ENCODE measurements around the gene STK10.

GRCh38 chr5:172095368-172096206, 92.4 kb downstream of the STK10 start:
- TF ChIP-seq POLR2A (IDR thresholded peaks at IDR 0.05; ENCODE audit: borderline replicate concordance, extremely low read depth, insufficient read depth, insufficient read length) (no peak), POLR2AphosphoS5 (IDR thresholded peaks at IDR 0.05; ENCODE audit: low read depth, low read length) (no peak), CTCF (IDR thresholded peaks at IDR 0.05 in 2 of 3, conservative IDR thresholded peaks at IDR 0.05 in 1 of 3; ENCODE audit: borderline replicate concordance in 1 of 3, insufficient read depth in 1 of 3, low read depth in 2 of 3, low read length in 2 of 3) (no peak), ZNF274 (IDR thresholded peaks at IDR 0.05; ENCODE audit: low read depth, low read length) (no peak), REST (IDR thresholded peaks at IDR 0.05; ENCODE audit: low read depth) (no peak), EZH2 (IDR thresholded peaks at IDR 0.05) (no peak), EZH2phosphoT487 (IDR thresholded peaks at IDR 0.05; ENCODE audit: borderline replicate concordance) (no peak), SIN3A (IDR thresholded peaks at IDR 0.05; ENCODE audit: low read depth) (no peak), ZFX (IDR thresholded peaks at IDR 0.05) (no peak), ZBTB33 (IDR thresholded peaks at IDR 0.05; ENCODE audit: extremely low read depth, insufficient replicate concordance, low read length) (no peak)
